ENCODE data around the gene CASP1. TPM values are rescaled to one million over a fixed set of nuclear protein-coding genes. Genes with fewer than 3 reads are reported as not detected.

The CASP1 gene
- total RNA-seq (2013; cell fraction: nucleolus; rRNA removed): 49.1 and 56.5 TPM in 2 replicates
- 9.0 and 12.9 TPM in 2 replicates for total RNA-seq (2014; rRNA removed)
- total RNA-seq (2014; rRNA removed; fragmentation: Illumina TruSeq; extraction: Trizol): 12.0 and 12.5 TPM in 2 replicates
- 11.1 and 12.9 TPM in 2 replicates for total RNA-seq (2021)
- 20.1 TPM for polyA plus RNA-seq (2011; ENCODE audit: low read depth)
- 39.7 and 54.2 TPM in 2 replicates for polyA plus RNA-seq (2011; rRNA removed)
- polyA plus RNA-seq (2011; cell fraction: cytosol; rRNA removed): 17.3 and 20.0 TPM in 2 replicates
- 18.3 and 18.6 TPM in 2 replicates for polyA plus RNA-seq (2011; cell fraction: nucleus; rRNA removed)
- polyA plus RNA-seq (2012): 24.6 and 28.0 TPM in 2 replicates
- 14.7 and 17.8 TPM in 2 replicates for polyA plus RNA-seq (2014; fragmentation: Illumina TruSeq; extraction: Trizol)
- 10 to 100 TPM; 23.4 to 27.2 TPM for polyA plus RNA-seq (2014; fragmentation: Nextera tagmentation; extraction: Ambion mirVana)
- 13.9 and 18.0 TPM in 2 replicates for polyA plus RNA-seq (2014; rRNA removed)
- polyA plus RNA-seq (2016; fragmentation: Nextera tagmentation; extraction: Ambion mirVana): 10 to 100 TPM; 16.9 to 17.3 TPM
- polyA minus RNA-seq (2011; rRNA and poly(A)+ RNA removed): 14.6 and 26.8 TPM in 2 replicates
- 8.8 and 9.1 TPM in 2 replicates for polyA minus RNA-seq (2011; cell fraction: cytosol; rRNA and poly(A)+ RNA removed)
- polyA minus RNA-seq (2011; cell fraction: nucleus; rRNA and poly(A)+ RNA removed): 10.6 and 12.2 TPM in 2 replicates
- Bru-seq, nascent RNA: percentile 70 among the genes with signal in this experiment
- percentile 61 among the genes with signal in this experiment for BruChase-seq, experiment 1, labeled RNA remaining after a 6-hour chase
- percentile 59 among the genes with signal in this experiment for BruChase-seq, experiment 2, labeled RNA remaining after a 2-hour chase
- long read RNA-seq, experiment 1, transcript CASP1-202 (10 exons, 1,477 nt): major isoform, 11 of 30 reads
- long read RNA-seq, experiment 1, partial matches to known transcripts: 2 of 30 reads
- long read RNA-seq, experiment 1, other reads (novel, unspliced or antisense): 14 of 30 reads
- long read RNA-seq, experiment 2, transcript CASP1-215 (9 exons, 2,001 nt): minor isoform, 21 of 211 reads
- long read RNA-seq, experiment 2, transcript CASP1-204 (8 exons, 1,237 nt): minor isoform, 8 of 211 reads
- long read RNA-seq, experiment 2, transcript CASP1-202 (10 exons, 1,477 nt): major isoform, 86 of 211 reads
- long read RNA-seq, experiment 2, partial matches to known transcripts: 25 of 211 reads
- long read RNA-seq, experiment 2, other reads (novel, unspliced or antisense): 69 of 211 reads

- Histone ChIP-seq H3K79me2 (ENCODE audit: control insufficient read depth, insufficient read depth, low read length) (no peaks in the 10 kb centered on the region; the same call in 1 of the 2 replicates), H2AFZ (ENCODE audit: control insufficient read depth, low read depth, low read length) (peak within 1 kb of the TSS; percentile 87), H3K9me3 (replicated peaks; ENCODE audit: control insufficient read depth, insufficient read depth, low read length) (no peaks in the 10 kb centered on the region; the same call in 2 of the 3 replicates), H3K9ac (ENCODE audit: control insufficient read depth, insufficient read depth, low read length) (peak within 1 kb of the TSS; percentile 24), H3K4me1 (ENCODE audit: control insufficient read depth, insufficient read depth, low read length) (0 out of 2 replicates have a peak, but pooled peaks cover 3% of the 10 kb centered on the region), H4K20me1 (ENCODE audit: control insufficient read depth, insufficient read depth) (no peaks in the 10 kb centered on the region), H3K27ac (ENCODE audit: control insufficient read depth, insufficient read depth) (peak within 1 kb of the TSS; percentile 50; the same call in 1 of the 2 replicates), H3K4me2 (ENCODE audit: control insufficient read depth, insufficient read depth) (peak within 1 kb of the TSS; percentile 46), H3K27me3 (replicated peaks in 1 of 2; ENCODE audit: control insufficient read depth in 2 of 2, insufficient read depth in 2 of 2, low read length in 1 of 2) (no peaks in the 10 kb centered on the region), H3K36me3 (ENCODE audit: control insufficient read depth in 2 of 2, insufficient read depth in 2 of 2, low read length in 1 of 2) (no peaks in the 10 kb centered on the region), H3K4me3 (peak within 1 kb of the TSS; percentile 58)
- ChIA-PET POLR2A (interaction anchor here (1.4 kb wide), 1 partner anchor 9 kb away, joined by 6 read pairs; no protein-coding TSS in a partner anchor), SMC1A (ENCODE audit: uncharacterized antibody, unreplicated experiment) (interaction anchor here (0.8 to 1.4 kb wide), 3 partner anchors 9 to 68 kb away, joined by 3 to 5 read pairs (median 5); no protein-coding TSS in a partner anchor), RAD21 (ENCODE audit: unreplicated experiment) (interaction anchor here (0.6 to 0.9 kb wide), 3 partner anchors 9 to 29 kb away, joined by 3 to 5 read pairs (median 3); no protein-coding TSS in a partner anchor), CTCF (interaction anchor here (1.2 to 1.3 kb wide), 2 partner anchors 9 to 34 kb away, joined by 4 to 5 read pairs; no protein-coding TSS in a partner anchor)
- ATAC-seq (peak; percentile 88), FAIRE-seq (peak; percentile 76), DNase-seq (ENCODE audit: low read depth, low spot score) (no peak)
- WGBS (ENCODE audit: insufficient coverage, insufficient replicate concordance, low lambda C conversion rate, missing lambda C conversion rate): 7% methylated on average over 3 of the region's 3 CpGs
- intact Hi-C loops (cut with micrococcal nuclease; ENCODE audit: unreplicated experiment): no loop called here
- in situ Hi-C loops (cut with MboI): no loop called here
- BruUV-seq (replicated peaks): no TSS peak
- TF ChIP-seq SREBF2 (IDR thresholded peaks at IDR 0.05; ENCODE audit: low read length) (no peak), CREB1 (IDR thresholded peaks at IDR 0.05; ENCODE audit: low read depth) (no peak), TAF1 (IDR thresholded peaks at IDR 0.05; ENCODE audit: borderline replicate concordance, low read depth, low read length) (peak; percentile 79), MEF2B (IDR thresholded peaks at IDR 0.05; ENCODE audit: partially characterized antibody, poor library complexity, severe bottlenecking) (peak; percentile 8), IRF4 (IDR thresholded peaks at IDR 0.05; ENCODE audit: low read depth, low read length) (peak; percentile 6; the same call in 1 of the 2 replicates), IKZF1 (conservative IDR thresholded peaks at IDR 0.05) (peak; percentile 20; the same call in 1 of the 2 replicates), POLR2AphosphoS5 (IDR thresholded peaks at IDR 0.05; ENCODE audit: low read length) (0 out of 2 replicates have a peak, but pooled peaks have one; percentile 29), HSF1 (IDR thresholded peaks at IDR 0.05; ENCODE audit: low read depth, low read length) (peak; percentile 78; the same call in 1 of the 2 replicates), IKZF2 (IDR thresholded peaks at IDR 0.05) (peak; percentile 42 to 53; a peak in 3 of 4 replicates), ZBTB11 (CRISPR knock-in tag; IDR thresholded peaks at IDR 0.05) (no peak), NFIC (IDR thresholded peaks at IDR 0.05; ENCODE audit: low read depth, low read length) (no peak), SUPT20H (IDR thresholded peaks at IDR 0.05; ENCODE audit: borderline replicate concordance, control insufficient read depth, low read depth, low read length) (no peak)
These were observed at the start of gene CASP1 for GRCh38 chr11:105034813-105035620. Gene CASP1 (minus strand): TSS chr11:105035144. CDS start chr11:105035113, 31 bp downstream.
